Endodermal cell (in vitro differentiated cells): ENCODE measurements around the gene VOPP1. TPM values are rescaled to one million over a fixed set of nuclear protein-coding genes. Genes with fewer than 3 reads are reported as not detected.

Experiments
- DNase-seq: peaks from one replicate; pipeline ENCODE4 v3.0.0-alpha.2; 2017
- H3K27ac ChIP-seq: 2 replicates; pipeline ENCODE4 v1.5.1; 2013; ENCODE audit warnings: mild to moderate bottlenecking, low read depth, low read length, moderate library complexity
- H3K27me3 ChIP-seq: 2 replicates; pipeline ENCODE4 v1.6.1; 2013; ENCODE audit warnings: mild to moderate bottlenecking, low read length, moderate library complexity; ENCODE audit not compliant: insufficient read depth, control insufficient read depth, poor library complexity, severe bottlenecking
- H3K36me3 ChIP-seq: 2 replicates; pipeline ENCODE4 v1.7.0; 2013; ENCODE audit warnings: mild to moderate bottlenecking, low read length, moderate library complexity; ENCODE audit not compliant: control insufficient read depth, insufficient read depth
- H3K4me1 ChIP-seq: one replicate; pipeline ENCODE4 v1.7.0; 2013; ENCODE audit warnings: low read length; ENCODE audit not compliant: control insufficient read depth, insufficient read depth
- H3K4me3 ChIP-seq: 2 replicates; pipeline ENCODE4 v1.5.1; 2013; ENCODE audit warnings: mild to moderate bottlenecking, low read length, moderate library complexity
- H3K9ac ChIP-seq: 2 replicates; pipeline ENCODE4 v1.6.1; 2013; ENCODE audit warnings: mild to moderate bottlenecking, low read length, moderate library complexity; ENCODE audit not compliant: poor library complexity, severe bottlenecking; ENCODE audit errors: extremely low read depth
- H3K9me3 ChIP-seq: 2 replicates; pipeline ENCODE4 v1.6.1; 2013; ENCODE audit warnings: mild to moderate bottlenecking, low read length, moderate library complexity; ENCODE audit not compliant: control insufficient read depth
- H3K27ac Mint-ChIP-seq: 2 replicates; pipeline ENCODE4 v1.8.0; 2020; ENCODE audit warnings: mixed read lengths
- H3K27me3 Mint-ChIP-seq: 2 replicates; pipeline ENCODE4 v1.8.0; 2021; ENCODE audit warnings: mild to moderate bottlenecking, mixed read lengths; ENCODE audit not compliant: insufficient read depth
- H3K36me3 Mint-ChIP-seq: 2 replicates; pipeline ENCODE4 v1.8.0; 2020; ENCODE audit warnings: low read depth, mixed read lengths
- H3K4me1 Mint-ChIP-seq: 2 replicates; pipeline ENCODE4 v1.8.0; 2020; ENCODE audit warnings: mixed read lengths
- H3K4me3 Mint-ChIP-seq: 2 replicates; pipeline ENCODE4 v1.8.0; 2020; ENCODE audit warnings: mild to moderate bottlenecking, moderate library complexity, mixed read lengths
- H3K9me3 Mint-ChIP-seq: 2 replicates; pipeline ENCODE4 v1.8.0; 2020; ENCODE audit warnings: mild to moderate bottlenecking, mixed read lengths
- WGBS, 2 experiments: methylation state at CpG; one replicate each; pipeline versions ENCODE4 v1.1.5 to v1.1.7; 2013; ENCODE audit warnings: missing lambda C conversion rate in 2 of 2, mixed read lengths in 1 of 2; ENCODE audit not compliant: insufficient coverage in 1 of 2, insufficient read length in 1 of 2; 5-methylcytosine and 5-hydroxymethylcytosine counted together
- total RNA-seq, 2 donors: library from RNA; stranded (reverse); fragmentation: NEBNext Ultra II Directional in 1 of 2; extraction: Animal tissue kit (Norgen Biotek cat#: 25700) in 1 of 2; gene quantifications; 2 replicates in 1 of 2; 3 replicates in 1 of 2; pipeline ENCODE4 v1.2.1, GENCODE V29; 2021
- TF ChIP-seq, protein P1 (sequence below): fragments of 200-600 bp; sonication (generic); conservative IDR thresholded peaks from 2 replicates; pipeline ENCODE4 v1.5.0; 2021; ENCODE audit warnings: antibody characterized with exemption, mild to moderate bottlenecking

The VOPP1 gene
- total RNA-seq, 2 donors from 2014 or later, result 48.8 to 53.6 TPM

DNA sequence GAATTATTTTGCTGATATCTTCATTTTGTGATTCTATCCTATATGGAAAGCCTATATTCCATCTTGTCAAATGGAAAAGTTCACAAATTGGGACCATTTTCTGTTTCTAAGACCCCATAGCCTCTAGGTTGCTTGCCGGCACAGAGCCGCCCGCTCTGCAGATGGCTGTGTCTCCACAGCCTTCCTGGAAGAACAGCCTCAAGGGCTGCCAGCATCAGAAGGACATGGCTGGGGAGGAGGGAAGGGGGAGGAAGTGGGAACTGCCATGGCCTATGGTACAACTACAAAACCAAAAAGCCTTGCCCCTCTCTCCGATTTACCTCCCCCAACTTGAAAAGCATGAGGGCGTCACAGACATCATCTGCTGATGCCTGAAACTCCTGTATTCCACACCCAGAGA is 131.3 kb downstream of the VOPP1 start:
- Mint-ChIP-seq H3K9me3 (no peaks in the 10 kb centered on the region), H3K4me1 (peaks cover 8% of the 10 kb centered on the region), H3K36me3 (no peaks in the 10 kb centered on the region), H3K27ac (no peak overlapping the region), H3K4me3 (no peak overlapping the region), H3K27me3 (peaks cover 7% of the 10 kb centered on the region)
- H3K4me3 ChIP-seq, result no peak overlapping the region
- DNase-seq, result no peak
- H3K27ac ChIP-seq, result no peak overlapping the region
- no peaks in the 10 kb centered on the region for H3K9me3 ChIP-seq
- WGBS, 2 experiments, result 92% methylated on average over 5 of the region's 5 CpGs; no CpG with 5 or more reads in 1 of the 2 experiments
- TF ChIP-seq, protein P1, sequence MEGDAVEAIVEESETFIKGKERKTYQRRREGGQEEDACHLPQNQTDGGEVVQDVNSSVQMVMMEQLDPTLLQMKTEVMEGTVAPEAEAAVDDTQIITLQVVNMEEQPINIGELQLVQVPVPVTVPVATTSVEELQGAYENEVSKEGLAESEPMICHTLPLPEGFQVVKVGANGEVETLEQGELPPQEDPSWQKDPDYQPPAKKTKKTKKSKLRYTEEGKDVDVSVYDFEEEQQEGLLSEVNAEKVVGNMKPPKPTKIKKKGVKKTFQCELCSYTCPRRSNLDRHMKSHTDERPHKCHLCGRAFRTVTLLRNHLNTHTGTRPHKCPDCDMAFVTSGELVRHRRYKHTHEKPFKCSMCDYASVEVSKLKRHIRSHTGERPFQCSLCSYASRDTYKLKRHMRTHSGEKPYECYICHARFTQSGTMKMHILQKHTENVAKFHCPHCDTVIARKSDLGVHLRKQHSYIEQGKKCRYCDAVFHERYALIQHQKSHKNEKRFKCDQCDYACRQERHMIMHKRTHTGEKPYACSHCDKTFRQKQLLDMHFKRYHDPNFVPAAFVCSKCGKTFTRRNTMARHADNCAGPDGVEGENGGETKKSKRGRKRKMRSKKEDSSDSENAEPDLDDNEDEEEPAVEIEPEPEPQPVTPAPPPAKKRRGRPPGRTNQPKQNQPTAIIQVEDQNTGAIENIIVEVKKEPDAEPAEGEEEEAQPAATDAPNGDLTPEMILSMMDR, result no peak
- H3K9ac ChIP-seq, result no peak overlapping the region
- no peaks in the 10 kb centered on the region for H3K27me3 ChIP-seq
- H3K36me3 ChIP-seq, result no peaks in the 10 kb centered on the region
- peaks cover 5% of the 10 kb centered on the region for H3K4me1 ChIP-seq

DNA sequence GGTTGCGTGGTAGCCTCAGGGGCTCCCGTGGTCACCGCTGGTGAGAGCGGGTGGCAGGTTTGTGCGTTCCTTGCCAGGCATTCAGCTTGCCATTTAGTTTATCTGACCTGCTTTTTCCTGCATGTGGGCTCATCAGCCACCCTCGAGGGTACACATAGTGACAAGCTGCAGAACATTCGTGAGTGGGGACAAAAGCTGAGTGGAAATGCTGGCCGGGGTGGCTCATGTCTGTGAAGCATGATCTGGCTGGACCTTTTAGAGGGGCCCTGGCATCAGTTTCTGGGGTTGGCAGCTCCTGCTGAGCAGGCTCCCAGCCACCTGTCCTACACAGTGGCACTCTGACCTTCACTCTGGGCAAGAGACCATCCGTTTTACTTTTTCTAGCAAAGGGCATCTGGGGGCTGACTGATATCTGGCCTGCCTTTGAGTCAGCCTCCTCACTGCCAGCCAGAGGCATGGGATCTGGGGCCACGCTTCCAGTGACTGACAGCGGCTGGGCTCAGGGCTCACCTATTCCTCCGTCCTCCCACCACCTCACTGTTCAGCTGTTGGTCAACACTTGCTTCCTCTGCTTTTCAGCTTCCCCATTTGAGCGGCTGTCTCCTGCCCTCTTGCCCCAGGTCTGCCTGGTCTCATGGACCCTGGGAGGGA is 132.1 kb downstream of the VOPP1 start:
- Histone ChIP-seq H3K4me1 (peaks cover 5% of the 10 kb centered on the region), H3K36me3 (no peaks in the 10 kb centered on the region), H3K27me3 (no peaks in the 10 kb centered on the region), H3K4me3 (no peak overlapping the region), H3K9me3 (no peaks in the 10 kb centered on the region), H3K9ac (no peak overlapping the region), H3K27ac (no peak overlapping the region)
- H3K4me3 Mint-ChIP-seq, result no peak overlapping the region
- peaks cover 8% of the 10 kb centered on the region for H3K4me1 Mint-ChIP-seq
- no peaks in the 10 kb centered on the region for H3K36me3 Mint-ChIP-seq
- TF ChIP-seq, protein P1, result no peak
- no peaks in the 10 kb centered on the region for H3K9me3 Mint-ChIP-seq
- WGBS, 2 experiments, result 93 to 94% methylated on average over 10 to 13 of the region's 13 CpGs
- peaks cover 7% of the 10 kb centered on the region for H3K27me3 Mint-ChIP-seq
- no peak overlapping the region for H3K27ac Mint-ChIP-seq
- DNase-seq, result no peak

DNA sequence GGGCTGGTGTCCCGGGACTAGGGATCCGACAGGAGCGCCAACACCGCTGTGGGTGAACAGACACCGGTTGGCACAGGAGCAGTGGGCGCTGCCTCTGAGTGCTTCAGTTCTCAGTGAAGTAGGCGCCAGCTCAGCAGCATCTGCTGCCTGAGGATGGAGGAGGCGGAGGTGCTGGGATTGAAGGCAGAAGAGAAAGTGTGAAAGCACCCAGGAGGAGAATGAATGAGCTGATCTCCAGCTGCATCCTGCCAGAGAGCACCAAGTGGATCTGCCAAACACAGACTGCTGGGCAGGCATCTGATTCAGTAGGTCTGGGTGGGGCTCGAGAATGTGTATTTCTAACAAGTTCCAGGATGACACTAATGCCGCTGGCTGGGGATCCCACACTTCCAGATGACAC is 132.7 kb downstream of the VOPP1 start:
- DNase-seq, result peak; percentile 71
- Mint-ChIP-seq H3K36me3 (no peaks in the 10 kb centered on the region), H3K4me3 (no peak overlapping the region), H3K27ac (no peak overlapping the region), H3K27me3 (peaks cover 7% of the 10 kb centered on the region), H3K9me3 (no peaks in the 10 kb centered on the region), H3K4me1 (peaks cover 8% of the 10 kb centered on the region)
- no peaks in the 10 kb centered on the region for H3K36me3 ChIP-seq
- H3K9me3 ChIP-seq, result no peaks in the 10 kb centered on the region
- 84 to 97% methylated on average over 7 to 10 of the region's 10 CpGs for WGBS, 2 experiments
- no peak overlapping the region for H3K9ac ChIP-seq
- TF ChIP-seq, protein P1, result no peak
- no peaks in the 10 kb centered on the region for H3K27me3 ChIP-seq
- peaks cover 5% of the 10 kb centered on the region for H3K4me1 ChIP-seq
- H3K27ac ChIP-seq, result no peak overlapping the region
- H3K4me3 ChIP-seq, result no peak overlapping the region
